Panc1 (cell line): ENCODE results near the gene ZMYND10. TPM values are rescaled to one million over a fixed set of nuclear protein-coding genes. Genes with fewer than 3 reads are reported as not detected.

ENCODE experiments used
- ATAC-seq: fragments of 200-7000 bp; cut with Tn5 transposase; 2 replicates; pipeline ENCODE4 v1.9.1; 2020; ENCODE audit warnings: mild to moderate bottlenecking, moderate library complexity
- BruUV-seq: library from RNA; stranded (reverse); fragments of 400-500 nt; replicated peaks from 2 replicates; lab custom pipeline; 2021; lab: Mats Ljungman, UMichigan
- CTCF ChIA-PET: fragments of 300-600 bp; sonication (Branson Sonifier 250); formaldehyde crosslinking; loops from one replicate; lab custom pipeline; 2022; ENCODE audit warnings: antibody characterized with exemption; lab: Charles Lee
- POLR2A ChIA-PET: fragments of 300-600 bp; sonication (Branson Sonifier 250); formaldehyde crosslinking; loops from one replicate; lab custom pipeline; 2022; ENCODE audit warnings: antibody characterized with exemption; lab: Charles Lee
- DNase-seq: peaks from one replicate; pipeline ENCODE4 v3.0.0-alpha.2; 2010; ENCODE audit warnings: low read depth, low spot score
- H3K27ac ChIP-seq: 2 replicates; pipeline ENCODE4 v1.5.1; 2011; ENCODE audit warnings: mild to moderate bottlenecking, low read length, inconsistent platforms
- H3K27me3 ChIP-seq: fragments of 200-500 bp; sonication (Bioruptor generic); 2 replicates; pipeline ENCODE4 v1.6.0; 2014; ENCODE audit warnings: low read length, inconsistent platforms; ENCODE audit not compliant: control insufficient read depth, insufficient read depth
- H3K36me3 ChIP-seq: fragments of 200-500 bp; sonication (Bioruptor generic); 2 replicates; pipeline ENCODE4 v1.5.1; 2014; ENCODE audit warnings: inconsistent platforms, mild to moderate bottlenecking, low read length, moderate library complexity; ENCODE audit not compliant: control insufficient read depth, insufficient read depth
- H3K4me1 ChIP-seq: 2 replicates; pipeline ENCODE4 v1.5.1; 2011; ENCODE audit warnings: inconsistent platforms, mild to moderate bottlenecking, low read length, moderate library complexity; ENCODE audit not compliant: control insufficient read depth, insufficient read depth
- H3K4me3 ChIP-seq, 2 experiments: 2 replicates each; pipeline ENCODE4 v1.5.1; 2011 to 2012; ENCODE audit warnings: low read depth in 2 of 2, low read length in 2 of 2, mild to moderate bottlenecking in 2 of 2, inconsistent platforms in 1 of 2, moderate library complexity in 1 of 2
- H3K9me3 ChIP-seq: fragments of 200-500 bp; sonication (Bioruptor generic); 2 replicates; pipeline ENCODE4 v1.5.1; 2014; ENCODE audit warnings: low read depth, mild to moderate bottlenecking, inconsistent platforms, low read length, moderate library complexity; ENCODE audit not compliant: control insufficient read depth, insufficient read depth
- POLR2AphosphoS5 ChIP-seq: IDR thresholded peaks from 2 replicates; pipeline ENCODE4 v1.6.1; 2012; ENCODE audit warnings: mild to moderate bottlenecking, low read depth, low read length, moderate library complexity
- SIN3A ChIP-seq: IDR thresholded peaks from 2 replicates; pipeline ENCODE4 v1.6.1; 2012; ENCODE audit warnings: low read depth, mild to moderate bottlenecking, low read length, moderate library complexity, borderline replicate concordance; ENCODE audit not compliant: insufficient read depth
- TCF7L2 ChIP-seq: IDR thresholded peaks from 2 replicates; pipeline ENCODE4 v1.6.1; 2011; ENCODE audit warnings: mild to moderate bottlenecking, low read depth, low read length, inconsistent platforms
- in situ Hi-C: cut with HindIII; loops from 2 replicates; pipeline ENCODE4 v1.10.0; 2016; ENCODE audit warnings: low sequenced_read_pairs, low pct_unique_long_range_greater_than_20kb
- intact Hi-C: fragments of 100-400 bp; cut with micrococcal nuclease; formaldehyde crosslinking; loops from one replicate; pipeline ENCODE4 v1.10.0; 2022; ENCODE audit not compliant: unreplicated experiment
- total RNA-seq: library from RNA; stranded (reverse); gene quantifications from one replicate; pipeline ENCODE4 v1.2.1, GENCODE V29; 2021; ENCODE audit not compliant: unreplicated experiment
- TF ChIP-seq, protein P1 (sequence below): fragments of 450-650 bp; IDR thresholded peaks from 2 replicates; pipeline ENCODE4 v1.5.1; 2017; ENCODE audit warnings: mild to moderate bottlenecking
- TF ChIP-seq, protein P2 (sequence below), 2 experiments: IDR thresholded peaks; 2 replicates each; pipeline ENCODE4 v1.6.1; 2011 to 2012; ENCODE audit warnings: low read depth in 2 of 2, control low read depth in 1 of 2, low read length in 1 of 2, mild to moderate bottlenecking in 1 of 2, moderate library complexity in 1 of 2; ENCODE audit not compliant: insufficient read depth in 1 of 2

ZMYND10 gene
- total RNA-seq, 1 experiment from 2014 or later, result 3.6 TPM

DNA sequence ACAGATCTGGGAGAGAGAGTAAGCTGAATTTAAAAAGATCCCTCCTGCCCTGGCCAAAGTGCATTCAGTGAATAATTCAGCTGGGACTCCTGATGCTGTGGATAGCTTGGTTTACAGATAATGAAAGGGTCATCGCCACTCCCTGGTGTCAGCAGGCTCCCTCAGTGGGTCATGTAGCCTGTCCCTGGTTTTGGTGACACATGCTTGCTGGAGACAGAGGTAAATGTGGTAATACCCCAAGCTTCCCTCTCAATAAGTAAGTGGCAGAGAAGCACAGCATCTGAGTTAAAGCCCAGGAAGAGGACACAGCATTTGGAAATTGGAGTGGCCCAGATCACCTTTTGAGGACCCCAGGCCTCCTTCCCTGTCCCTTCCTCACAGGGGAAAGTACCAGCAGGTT lies 11.9 kb upstream of the ZMYND10 start:
- peaks cover 14% of the 10 kb centered on the region for H3K4me1 ChIP-seq
- H3K27me3 ChIP-seq, result no peaks in the 10 kb centered on the region
- no peaks in the 10 kb centered on the region for H3K36me3 ChIP-seq
- POLR2A ChIA-PET, result no interaction called here
- H3K4me3 ChIP-seq, result peak overlapping the region; percentile 71 to 79
- intact Hi-C loops (no loop called here), in situ Hi-C loops (no loop called here)
- peak overlapping the region; percentile 81; the same call in 1 of the 2 replicates for H3K27ac ChIP-seq
- no peak for ATAC-seq
- CTCF ChIA-PET, result interaction anchor here (0.6 to 2.0 kb wide), 3 partner anchors 9 to 206 kb away, joined by 3 to 12 read pairs (median 5); no protein-coding TSS in a partner anchor
- BruUV-seq, result TSS peak; percentile 77
- no peak for TF ChIP-seq TCF7L2
- TF ChIP-seq, protein P1, sequence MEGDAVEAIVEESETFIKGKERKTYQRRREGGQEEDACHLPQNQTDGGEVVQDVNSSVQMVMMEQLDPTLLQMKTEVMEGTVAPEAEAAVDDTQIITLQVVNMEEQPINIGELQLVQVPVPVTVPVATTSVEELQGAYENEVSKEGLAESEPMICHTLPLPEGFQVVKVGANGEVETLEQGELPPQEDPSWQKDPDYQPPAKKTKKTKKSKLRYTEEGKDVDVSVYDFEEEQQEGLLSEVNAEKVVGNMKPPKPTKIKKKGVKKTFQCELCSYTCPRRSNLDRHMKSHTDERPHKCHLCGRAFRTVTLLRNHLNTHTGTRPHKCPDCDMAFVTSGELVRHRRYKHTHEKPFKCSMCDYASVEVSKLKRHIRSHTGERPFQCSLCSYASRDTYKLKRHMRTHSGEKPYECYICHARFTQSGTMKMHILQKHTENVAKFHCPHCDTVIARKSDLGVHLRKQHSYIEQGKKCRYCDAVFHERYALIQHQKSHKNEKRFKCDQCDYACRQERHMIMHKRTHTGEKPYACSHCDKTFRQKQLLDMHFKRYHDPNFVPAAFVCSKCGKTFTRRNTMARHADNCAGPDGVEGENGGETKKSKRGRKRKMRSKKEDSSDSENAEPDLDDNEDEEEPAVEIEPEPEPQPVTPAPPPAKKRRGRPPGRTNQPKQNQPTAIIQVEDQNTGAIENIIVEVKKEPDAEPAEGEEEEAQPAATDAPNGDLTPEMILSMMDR, result no peak
- TF ChIP-seq, protein P2, sequence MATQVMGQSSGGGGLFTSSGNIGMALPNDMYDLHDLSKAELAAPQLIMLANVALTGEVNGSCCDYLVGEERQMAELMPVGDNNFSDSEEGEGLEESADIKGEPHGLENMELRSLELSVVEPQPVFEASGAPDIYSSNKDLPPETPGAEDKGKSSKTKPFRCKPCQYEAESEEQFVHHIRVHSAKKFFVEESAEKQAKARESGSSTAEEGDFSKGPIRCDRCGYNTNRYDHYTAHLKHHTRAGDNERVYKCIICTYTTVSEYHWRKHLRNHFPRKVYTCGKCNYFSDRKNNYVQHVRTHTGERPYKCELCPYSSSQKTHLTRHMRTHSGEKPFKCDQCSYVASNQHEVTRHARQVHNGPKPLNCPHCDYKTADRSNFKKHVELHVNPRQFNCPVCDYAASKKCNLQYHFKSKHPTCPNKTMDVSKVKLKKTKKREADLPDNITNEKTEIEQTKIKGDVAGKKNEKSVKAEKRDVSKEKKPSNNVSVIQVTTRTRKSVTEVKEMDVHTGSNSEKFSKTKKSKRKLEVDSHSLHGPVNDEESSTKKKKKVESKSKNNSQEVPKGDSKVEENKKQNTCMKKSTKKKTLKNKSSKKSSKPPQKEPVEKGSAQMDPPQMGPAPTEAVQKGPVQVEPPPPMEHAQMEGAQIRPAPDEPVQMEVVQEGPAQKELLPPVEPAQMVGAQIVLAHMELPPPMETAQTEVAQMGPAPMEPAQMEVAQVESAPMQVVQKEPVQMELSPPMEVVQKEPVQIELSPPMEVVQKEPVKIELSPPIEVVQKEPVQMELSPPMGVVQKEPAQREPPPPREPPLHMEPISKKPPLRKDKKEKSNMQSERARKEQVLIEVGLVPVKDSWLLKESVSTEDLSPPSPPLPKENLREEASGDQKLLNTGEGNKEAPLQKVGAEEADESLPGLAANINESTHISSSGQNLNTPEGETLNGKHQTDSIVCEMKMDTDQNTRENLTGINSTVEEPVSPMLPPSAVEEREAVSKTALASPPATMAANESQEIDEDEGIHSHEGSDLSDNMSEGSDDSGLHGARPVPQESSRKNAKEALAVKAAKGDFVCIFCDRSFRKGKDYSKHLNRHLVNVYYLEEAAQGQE (IDR thresholded peaks at IDR 0.05; ENCODE audit: insufficient read depth in 1 of 2, low read depth in 2 of 2, low read length in 1 of 2), result no peak
- no peak for TF ChIP-seq SIN3A
- no peak for TF ChIP-seq POLR2AphosphoS5
- no peak for DNase-seq
- H3K9me3 ChIP-seq, result no peaks in the 10 kb centered on the region

DNA sequence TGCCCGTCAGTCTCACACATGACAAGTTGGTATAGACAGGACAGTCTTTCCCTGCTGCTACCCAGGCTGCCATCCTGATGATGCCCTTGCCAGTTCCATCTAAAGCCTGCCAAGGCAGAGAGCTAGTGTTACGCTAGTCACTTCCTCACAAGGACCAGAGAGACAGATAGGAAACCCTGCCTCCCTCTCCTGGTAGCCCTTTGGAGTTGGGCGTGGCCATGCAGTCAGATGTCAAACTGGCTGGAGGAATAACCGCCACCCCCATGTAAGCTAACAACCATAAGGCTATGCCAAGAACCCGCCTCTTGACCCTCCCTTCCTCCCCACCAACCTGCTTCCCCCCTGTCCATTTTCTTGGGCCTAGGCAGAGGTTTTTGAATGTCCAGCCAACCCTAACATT lies 11.0 kb upstream of the ZMYND10 start:
- Histone ChIP-seq H3K4me3 (peak overlapping the region; percentile 71 to 79), H3K4me1 (peaks cover 16% of the 10 kb centered on the region), H3K36me3 (no peaks in the 10 kb centered on the region), H3K27me3 (no peaks in the 10 kb centered on the region), H3K9me3 (no peaks in the 10 kb centered on the region), H3K27ac (no peak overlapping the region)
- no peak for ATAC-seq
- TF ChIP-seq SIN3A (no peak), TCF7L2 (no peak)
- TF ChIP-seq, protein P1, result no peak
- ChIA-PET POLR2A (no interaction called here), CTCF (interaction anchor here (0.6 to 2.0 kb wide), 2 partner anchors 9 to 14 kb away, joined by 5 to 12 read pairs; no protein-coding TSS in a partner anchor)
- no peak for DNase-seq
- in situ Hi-C loops, result no loop called here
- intact Hi-C loops, result no loop called here
- BruUV-seq, result no TSS peak
